GF-D8 (cell line): ENCODE data around the gene SLC22A2.

Experiments
- DNase-seq: peaks from one replicate; lab custom pipeline; 2025; lab: John Stamatoyannopoulos, UW

The SLC22A2 gene

GRCh38 chr6:160207618-160208017 is 51.0 kb downstream of the SLC22A2 start:
- DNase-seq, result no peak

- DNase-seq, result no peak
Observed at GRCh38 chr6:160204710-160205109, 53.9 kb downstream of the SLC22A2 start.

- DNase-seq, result no peak
Observed at GRCh38 chr6:160203953-160204352, 54.7 kb downstream of the SLC22A2 start.

GRCh38 chr6:160203522-160203921 is 55.1 kb downstream of the SLC22A2 start:
- DNase-seq, result no peak

GRCh38 chr6:160203076-160203475 is 55.5 kb downstream of the SLC22A2 start:
- no peak for DNase-seq

- DNase-seq, result no peak
Observed at GRCh38 chr6:160202411-160202810, 56.2 kb downstream of the SLC22A2 start.

GRCh38 chr6:160201061-160201460 is 57.6 kb downstream of the SLC22A2 start:
- DNase-seq, result no peak

GRCh38 chr6:160198606-160199211 is 59.9 kb downstream of the SLC22A2 start:
- no peak for DNase-seq

GRCh38 chr6:160197662-160198061 is 61.0 kb downstream of the SLC22A2 start:
- no peak for DNase-seq

GRCh38 chr6:160194808-160195207 is 63.8 kb downstream of the SLC22A2 start:
- no peak for DNase-seq

GRCh38 chr6:160192840-160193239 is 65.8 kb downstream of the SLC22A2 start:
- DNase-seq, result no peak

- no peak for DNase-seq
Observed at GRCh38 chr6:160190973-160191372, 67.6 kb downstream of the SLC22A2 start.

- DNase-seq, result no peak
Observed at GRCh38 chr6:160190081-160190480, 68.5 kb downstream of the SLC22A2 start.

GRCh38 chr6:160188773-160189172 is 69.8 kb downstream of the SLC22A2 start:
- DNase-seq, result no peak

- DNase-seq, result no peak
Observed at GRCh38 chr6:160180706-160181105, 77.9 kb downstream of the SLC22A2 start.

GRCh38 chr6:160178271-160178670 is 80.3 kb downstream of the SLC22A2 start:
- no peak for DNase-seq

GRCh38 chr6:160177220-160177619 is 81.4 kb downstream of the SLC22A2 start:
- DNase-seq, result no peak

- DNase-seq, result no peak
Observed at GRCh38 chr6:160174681-160175080, 83.9 kb downstream of the SLC22A2 start.

GRCh38 chr6:160173806-160174527 is 84.7 kb downstream of the SLC22A2 start:
- no peak for DNase-seq

- DNase-seq, result no peak
Observed at GRCh38 chr6:160172704-160173103, 85.9 kb downstream of the SLC22A2 start.

- no peak for DNase-seq
Observed at GRCh38 chr6:160170018-160170680, 88.5 kb downstream of the SLC22A2 start.

- no peak for DNase-seq
Observed at GRCh38 chr6:160167604-160168399, 90.8 kb downstream of the SLC22A2 start.
